A673 (cell line): Measurements from ENCODE around the gene CAMSAP2.

Experiments
- EZH2 ChIP-seq: fragments of 200-600 bp; sonication (generic); IDR thresholded peaks from 2 replicates; pipeline ENCODE4 v1.6.1; 2017; ENCODE audit warnings: borderline replicate concordance, low read depth, mild to moderate bottlenecking, mixed read lengths, antibody characterized with exemption, low read length; ENCODE audit not compliant: poor library complexity, severe bottlenecking
- TF ChIP-seq, protein P1 (sequence below): fragments of 300-800, 200-600 bp; sonication (generic); conservative IDR thresholded peaks from 2 replicates; pipeline ENCODE4 v1.5.1; 2017; ENCODE audit warnings: low read depth, mild to moderate bottlenecking, antibody characterized with exemption, low read length, moderate library complexity, mixed read lengths

DNA sequence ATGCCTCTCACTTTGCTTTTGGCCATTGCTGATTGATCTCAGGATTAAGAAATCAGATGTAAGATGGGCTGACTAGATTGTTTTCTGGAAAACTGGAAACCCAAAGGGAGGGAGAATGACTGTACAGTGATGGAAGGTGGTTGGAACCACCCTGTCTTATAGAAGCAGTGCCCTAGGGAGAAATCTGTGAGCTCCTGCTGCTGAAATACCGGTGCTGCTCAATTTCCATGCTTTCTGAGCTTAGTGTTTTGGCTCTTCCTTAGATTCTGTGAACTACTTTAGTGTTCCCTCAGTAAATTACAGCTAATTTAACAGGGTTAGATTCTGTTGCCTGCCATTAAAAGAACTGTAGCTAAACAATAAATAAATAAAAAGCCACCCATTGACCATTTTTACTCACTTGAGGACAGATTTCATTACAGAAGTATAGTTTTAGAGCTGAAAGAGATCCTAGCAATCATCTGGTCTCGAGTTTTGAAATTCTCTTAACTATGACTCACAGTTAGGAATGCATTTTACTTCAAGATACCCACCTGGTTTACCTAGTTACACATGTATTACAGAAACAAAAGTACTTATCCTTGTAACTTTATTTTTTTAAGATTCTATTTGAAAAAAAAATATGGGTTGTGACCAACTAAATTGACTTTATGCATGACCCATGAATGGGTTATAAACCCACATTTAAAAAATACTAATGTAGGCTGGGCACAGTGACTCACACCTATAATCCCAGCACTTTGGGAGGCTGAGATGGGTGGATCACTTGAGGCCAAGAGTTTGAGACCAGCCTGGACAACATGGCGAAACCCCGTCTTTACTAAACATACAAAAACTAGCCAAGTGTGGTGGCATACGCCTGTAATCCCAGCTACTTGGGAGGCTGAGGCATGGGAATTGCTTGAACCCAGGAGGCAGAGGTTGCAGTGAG, 33.2 kb downstream of the CAMSAP2 start:
- TF ChIP-seq, protein P1, sequence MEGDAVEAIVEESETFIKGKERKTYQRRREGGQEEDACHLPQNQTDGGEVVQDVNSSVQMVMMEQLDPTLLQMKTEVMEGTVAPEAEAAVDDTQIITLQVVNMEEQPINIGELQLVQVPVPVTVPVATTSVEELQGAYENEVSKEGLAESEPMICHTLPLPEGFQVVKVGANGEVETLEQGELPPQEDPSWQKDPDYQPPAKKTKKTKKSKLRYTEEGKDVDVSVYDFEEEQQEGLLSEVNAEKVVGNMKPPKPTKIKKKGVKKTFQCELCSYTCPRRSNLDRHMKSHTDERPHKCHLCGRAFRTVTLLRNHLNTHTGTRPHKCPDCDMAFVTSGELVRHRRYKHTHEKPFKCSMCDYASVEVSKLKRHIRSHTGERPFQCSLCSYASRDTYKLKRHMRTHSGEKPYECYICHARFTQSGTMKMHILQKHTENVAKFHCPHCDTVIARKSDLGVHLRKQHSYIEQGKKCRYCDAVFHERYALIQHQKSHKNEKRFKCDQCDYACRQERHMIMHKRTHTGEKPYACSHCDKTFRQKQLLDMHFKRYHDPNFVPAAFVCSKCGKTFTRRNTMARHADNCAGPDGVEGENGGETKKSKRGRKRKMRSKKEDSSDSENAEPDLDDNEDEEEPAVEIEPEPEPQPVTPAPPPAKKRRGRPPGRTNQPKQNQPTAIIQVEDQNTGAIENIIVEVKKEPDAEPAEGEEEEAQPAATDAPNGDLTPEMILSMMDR, result no peak
- TF ChIP-seq EZH2, result no peak
